ENCODE measurements around the gene GUCA1C. TPM values are rescaled to one million over a fixed set of nuclear protein-coding genes. Genes with fewer than 3 reads are reported as not detected.

The GUCA1C gene
- total and polyA plus RNA-seq, 2 experiments from 2014 or later, result not detected

GRCh38 chr3:108862865-108863798 lies 90.5 kb downstream of the GUCA1C start:
- H3K36me3 ChIP-seq, result no peaks in the 10 kb centered on the region
- H3K4me1 ChIP-seq (ENCODE audit: low read depth), result no peaks in the 10 kb centered on the region
- H3K4me3 ChIP-seq, result no peak overlapping the region
- H3K9me3 ChIP-seq (ENCODE audit: low read depth), result no peaks in the 10 kb centered on the region
- no peak for TF ChIP-seq CTCF (IDR thresholded peaks at IDR 0.05; ENCODE audit: low read depth, low read length)
- no peak overlapping the region for H3K27ac ChIP-seq
- H3K27me3 ChIP-seq, result no peaks in the 10 kb centered on the region
- peak in 1 of 2 donors; percentile 57 for DNase-seq (ENCODE audit: low read depth in 1 of 2, low spot score in 1 of 2)

- H3K27me3 ChIP-seq, result no peaks in the 10 kb centered on the region
- no peaks in the 10 kb centered on the region for H3K4me1 ChIP-seq (ENCODE audit: low read depth)
- no peaks in the 10 kb centered on the region for H3K9me3 ChIP-seq (ENCODE audit: low read depth)
- DNase-seq (ENCODE audit: low read depth in 1 of 2, low spot score in 1 of 2), result no peak
- H3K27ac ChIP-seq, result no peak overlapping the region
- no peak for TF ChIP-seq CTCF (IDR thresholded peaks at IDR 0.05; ENCODE audit: low read depth, low read length)
- H3K4me3 ChIP-seq, result no peak overlapping the region
- H3K36me3 ChIP-seq, result no peaks in the 10 kb centered on the region
Measured at GRCh38 chr3:108861401-108861800, 92.3 kb downstream of the GUCA1C start.

Other genes starting within 250 kb of the GUCA1C start
- not detected in 2 replicates for gene RETNLB, start 196.5 kb downstream of the GUCA1C start, total RNA-seq
- not detected in 2 replicates for gene RETNLB, start 196.5 kb downstream of the GUCA1C start, polyA plus RNA-seq
- not detected in 2 replicates for gene TRAT1, start 131.1 kb downstream of the GUCA1C start, total RNA-seq
- not detected in 2 replicates for gene TRAT1, start 131.1 kb downstream of the GUCA1C start, polyA plus RNA-seq
- gene MORC1, start 164.3 kb upstream of the GUCA1C start, total RNA-seq, result not detected in 2 replicates
- gene MORC1, start 164.3 kb upstream of the GUCA1C start, polyA plus RNA-seq, result not detected in 2 replicates
- gene C3orf85, start 182.8 kb upstream of the GUCA1C start, total RNA-seq, result not detected in 2 replicates
- not detected in 2 replicates for gene C3orf85, start 182.8 kb upstream of the GUCA1C start, polyA plus RNA-seq